ENCODE results near the gene BMPR1B.

- TF ChIP-seq CTCF (conservative IDR thresholded peaks at IDR 0.05; ENCODE audit: low read depth, low read length) (no peak), EZH2 (IDR thresholded peaks at IDR 0.05; ENCODE audit: low read length, unreplicated experiment) (no peak)
Measured at GRCh38 chr4:94813221-94813620, 55.5 kb downstream of the BMPR1B start.

Measured in PC-3 (cell line).